HEK293T (cell line): ENCODE results near the gene CFAP157.
A peak's percentile ranks its signal among the peaks of the same experiment; 100 is the strongest.

Source experiments
- ARNT ChIP-seq: fragments of 450-650 bp; IDR thresholded peaks from 2 replicates; pipeline ENCODE4 v1.6.1; 2017; ENCODE audit warnings: mild to moderate bottlenecking
- BHLHE40 ChIP-seq: fragments of 450-650 bp; IDR thresholded peaks from 2 replicates; pipeline ENCODE4 v1.6.1; 2016; ENCODE audit warnings: mild to moderate bottlenecking, moderate library complexity, borderline replicate concordance
- ELF4 ChIP-seq: fragments of 450-650 bp; IDR thresholded peaks from 2 replicates; pipeline ENCODE4 v1.6.1; 2017; ENCODE audit warnings: antibody characterized with exemption
- FOXA1 ChIP-seq: fragments of 450-650 bp; IDR thresholded peaks from 2 replicates; pipeline ENCODE4 v1.6.1; 2016; ENCODE audit warnings: mild to moderate bottlenecking
- FOXK2 ChIP-seq: fragments of 450-650 bp; IDR thresholded peaks from 2 replicates; pipeline ENCODE4 v1.6.1; 2016; ENCODE audit warnings: mild to moderate bottlenecking
- FOXM1 ChIP-seq: fragments of 450-650 bp; IDR thresholded peaks from 2 replicates; pipeline ENCODE4 v1.6.1; 2017; ENCODE audit warnings: mild to moderate bottlenecking, borderline replicate concordance
- HDGF ChIP-seq: fragments of 450-650 bp; IDR thresholded peaks from 2 replicates; pipeline ENCODE4 v1.6.1; 2017; ENCODE audit warnings: antibody characterized with exemption, borderline replicate concordance
- L3MBTL2 ChIP-seq: fragments of 450-650 bp; conservative IDR thresholded peaks from 2 replicates; pipeline ENCODE4 v1.6.1; 2016; ENCODE audit warnings: mild to moderate bottlenecking
- LEF1 ChIP-seq: fragments of 450-650 bp; IDR thresholded peaks from 2 replicates; pipeline ENCODE4 v1.6.1; 2017; ENCODE audit warnings: mild to moderate bottlenecking, borderline replicate concordance
- NFRKB ChIP-seq: fragments of 450-650 bp; IDR thresholded peaks from 2 replicates; pipeline ENCODE4 v1.6.1; 2016; ENCODE audit warnings: mild to moderate bottlenecking, moderate library complexity
- TARDBP ChIP-seq: fragments of 450-650 bp; IDR thresholded peaks from 2 replicates; pipeline ENCODE4 v1.6.1; 2016
- ZNF384 ChIP-seq: fragments of 450-650 bp; IDR thresholded peaks from 2 replicates; pipeline ENCODE4 v1.6.1; 2016
- TF ChIP-seq, protein P1 (sequence below): fragments of 450-650 bp; IDR thresholded peaks from 2 replicates; pipeline ENCODE4 v1.6.1; 2016

DNA sequence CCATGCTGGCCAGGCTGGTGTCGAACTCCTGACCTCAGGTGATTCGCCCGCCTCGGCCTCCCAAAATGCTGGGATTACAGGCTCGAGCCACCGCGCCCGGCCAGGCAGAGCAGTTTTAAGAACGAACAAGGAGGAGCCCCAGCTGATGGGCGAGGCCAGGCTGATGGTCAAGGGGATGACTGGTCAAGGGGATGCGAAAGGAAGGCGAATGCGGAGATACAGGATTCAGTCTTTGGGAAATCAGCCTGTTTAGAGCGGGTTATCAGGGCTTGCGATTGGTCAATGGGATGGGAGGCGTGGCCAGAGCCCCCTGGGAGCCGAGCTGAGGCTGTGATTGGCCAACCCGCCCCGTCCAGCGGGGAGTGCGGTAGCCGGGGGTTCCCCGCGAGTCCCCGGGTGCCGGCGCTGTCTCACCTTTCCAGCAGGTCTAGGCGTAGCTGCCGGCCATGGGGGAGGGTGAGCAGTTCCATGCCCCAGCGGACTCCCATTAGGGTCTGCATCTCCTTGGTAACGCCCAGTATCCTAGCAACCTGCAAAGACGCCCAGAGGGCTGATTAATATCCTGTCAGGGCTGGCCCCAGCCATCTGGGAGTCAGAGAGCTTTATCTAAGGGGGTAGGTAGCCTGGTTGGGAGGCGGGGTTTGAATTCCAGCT lies 35.8 kb downstream of the CFAP157 start:
- TF ChIP-seq ELF4 (no peak), ZNF384 (no peak), FOXA1 (no peak), TARDBP (no peak), L3MBTL2 (no peak), ARNT (no peak), BHLHE40 (no peak), NFRKB (no peak), FOXK2 (no peak), HDGF (no peak), FOXM1 (no peak), LEF1 (no peak)
- TF ChIP-seq, protein P1, sequence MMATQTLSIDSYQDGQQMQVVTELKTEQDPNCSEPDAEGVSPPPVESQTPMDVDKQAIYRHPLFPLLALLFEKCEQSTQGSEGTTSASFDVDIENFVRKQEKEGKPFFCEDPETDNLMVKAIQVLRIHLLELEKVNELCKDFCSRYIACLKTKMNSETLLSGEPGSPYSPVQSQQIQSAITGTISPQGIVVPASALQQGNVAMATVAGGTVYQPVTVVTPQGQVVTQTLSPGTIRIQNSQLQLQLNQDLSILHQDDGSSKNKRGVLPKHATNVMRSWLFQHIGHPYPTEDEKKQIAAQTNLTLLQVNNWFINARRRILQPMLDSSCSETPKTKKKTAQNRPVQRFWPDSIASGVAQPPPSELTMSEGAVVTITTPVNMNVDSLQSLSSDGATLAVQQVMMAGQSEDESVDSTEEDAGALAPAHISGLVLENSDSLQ = peak; percentile 91
